OCI-LY1 (cell line): ENCODE data around the gene WDFY2.

Source experiments
- CTCF ChIP-seq: fragments of 200-600 bp; sonication (generic), shearing (Covaris generic); IDR thresholded peaks from 2 replicates; pipeline ENCODE4 v1.5.1; 2017; ENCODE audit warnings: mild to moderate bottlenecking, antibody characterized with exemption, low read length, moderate library complexity, mixed read lengths
- EZH2 ChIP-seq: fragments of 200-600 bp; sonication (generic), shearing (Covaris generic); IDR thresholded peaks from 2 replicates; pipeline ENCODE4 v1.8.0; 2017; ENCODE audit warnings: borderline replicate concordance, mixed run types, mild to moderate bottlenecking, antibody characterized with exemption, low read length, moderate library complexity, mixed read lengths

DNA sequence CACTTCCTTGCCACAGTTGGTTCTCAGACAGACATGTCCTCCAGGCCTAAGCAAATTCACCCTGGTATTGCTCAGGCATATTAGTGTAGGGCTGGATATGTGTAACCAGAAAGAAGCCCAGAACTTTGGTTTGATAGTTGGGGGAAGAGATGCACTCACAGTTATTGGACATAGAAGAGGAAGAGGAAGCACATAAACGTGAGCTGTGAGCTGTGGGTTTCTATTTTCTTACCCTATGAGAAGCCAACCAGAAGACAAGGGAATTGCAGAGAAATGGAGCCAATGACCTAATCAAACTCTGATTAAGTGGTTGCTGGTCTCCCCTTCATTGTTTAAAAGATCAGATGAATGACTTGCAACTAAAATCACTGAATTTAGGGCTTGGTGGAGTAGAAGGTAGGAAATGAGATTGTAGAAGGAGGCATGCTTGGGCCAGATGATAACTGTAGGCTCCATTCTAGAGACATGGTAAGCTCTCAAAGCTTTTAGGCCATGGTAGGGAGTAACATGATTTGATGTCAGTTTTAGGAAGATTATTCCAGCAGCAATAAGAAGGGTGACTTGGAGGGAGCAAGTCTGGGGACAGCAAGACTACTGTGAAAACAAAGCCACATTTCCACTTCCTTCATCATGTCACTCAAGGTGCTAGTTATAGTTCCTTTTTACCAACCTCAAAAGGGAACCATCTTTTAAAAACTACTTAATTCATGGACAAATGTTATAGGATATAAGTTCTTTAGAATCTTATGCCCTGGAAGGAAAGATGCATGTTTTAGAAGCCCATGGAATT, 24.1 kb upstream of the WDFY2 start:
- TF ChIP-seq CTCF = no peak
- TF ChIP-seq EZH2 = no peak
